Calu3 (cell line): Measurements from ENCODE around the gene SLFN14. TPM values are rescaled to one million over a fixed set of nuclear protein-coding genes. Genes with fewer than 3 reads are reported as not detected.
"Not testable (repeated sequence)": the region's sequence is repeated elsewhere in the genome, so short reads cannot be mapped to it uniquely, and the experiment has no call there.

ENCODE experiments used
- BruUV-seq: library from RNA; stranded (reverse); fragments of 400-500 nt; replicated peaks from 2 replicates; lab custom pipeline; 2021; lab: Mats Ljungman, UMichigan
- CTCF ChIA-PET: fragments of 300-600 bp; sonication (Branson Sonifier 250); formaldehyde crosslinking; loops from one replicate; lab custom pipeline; 2022; ENCODE audit warnings: antibody characterized with exemption; lab: Charles Lee
- DNase-seq: peaks from one replicate; pipeline ENCODE4 v3.0.0; 2022
- H3K27ac Mint-ChIP-seq: one replicate; pipeline ENCODE4 v1.8.0; 2022; ENCODE audit warnings: mixed read lengths; ENCODE audit not compliant: unreplicated experiment
- H3K27me3 Mint-ChIP-seq: one replicate; pipeline ENCODE4 v1.8.0; 2022; ENCODE audit warnings: mixed read lengths; ENCODE audit not compliant: unreplicated experiment
- H3K36me3 Mint-ChIP-seq: one replicate; pipeline ENCODE4 v1.8.0; 2022; ENCODE audit warnings: mild to moderate bottlenecking, moderate library complexity, mixed read lengths; ENCODE audit not compliant: insufficient read depth, unreplicated experiment
- H3K4me1 Mint-ChIP-seq: one replicate; pipeline ENCODE4 v1.8.0; 2022; ENCODE audit warnings: mild to moderate bottlenecking, low read depth, mixed read lengths; ENCODE audit not compliant: unreplicated experiment
- H3K4me3 Mint-ChIP-seq: one replicate; pipeline ENCODE4 v1.8.0; 2022; ENCODE audit warnings: mild to moderate bottlenecking, low read depth, moderate library complexity, mixed read lengths; ENCODE audit not compliant: unreplicated experiment
- H3K9me3 Mint-ChIP-seq: one replicate; pipeline ENCODE4 v1.8.0; 2022; ENCODE audit warnings: low read depth, mixed read lengths; ENCODE audit not compliant: unreplicated experiment
- intact Hi-C: fragments of 100-400 bp; cut with micrococcal nuclease; formaldehyde crosslinking; loops from one replicate; pipeline ENCODE4 v1.10.0; 2022; ENCODE audit not compliant: unreplicated experiment
- total RNA-seq: library from RNA; stranded (reverse); gene quantifications from 2 replicates; pipeline ENCODE4 v1.2.3, GENCODE V29; 2022
- TF ChIP-seq, protein P1 (sequence below): fragments of 200-600 bp; IDR thresholded peaks from one replicate; pipeline ENCODE4 v1.8.0; 2022; ENCODE audit warnings: antibody characterized with exemption; ENCODE audit not compliant: unreplicated experiment

Gene SLFN14
- total RNA-seq, 1 experiment from 2014 or later: not detected

DNA sequence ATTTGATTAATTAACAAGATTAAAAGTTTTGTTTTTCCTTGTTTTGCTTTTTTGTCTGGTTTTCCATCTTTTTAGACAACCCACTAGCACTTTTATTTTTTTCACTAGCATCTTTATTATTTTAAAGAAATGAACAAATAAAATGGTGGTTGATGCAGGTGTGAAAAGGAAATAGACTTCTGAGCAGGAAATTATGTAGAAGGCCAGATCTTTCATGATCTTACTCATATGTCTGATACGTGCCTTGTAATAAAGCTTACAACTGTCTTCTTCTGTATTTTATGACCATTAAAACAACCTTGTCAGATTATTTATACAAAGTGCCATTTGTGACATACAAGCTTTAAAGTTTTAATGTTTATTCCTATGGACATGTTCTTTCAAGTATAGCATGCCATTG, 29.5 kb downstream of the SLFN14 start:
- no peaks in the 10 kb centered on the region for H3K4me1 Mint-ChIP-seq
- intact Hi-C loops: loop anchor here (5.0 kb wide), 3 partner anchors 84 to 289 kb away; partner anchors contain the start of genes SLFN11, SLFN13 and SLFN5
- no peaks in the 10 kb centered on the region for H3K36me3 Mint-ChIP-seq
- TF ChIP-seq, protein P1, sequence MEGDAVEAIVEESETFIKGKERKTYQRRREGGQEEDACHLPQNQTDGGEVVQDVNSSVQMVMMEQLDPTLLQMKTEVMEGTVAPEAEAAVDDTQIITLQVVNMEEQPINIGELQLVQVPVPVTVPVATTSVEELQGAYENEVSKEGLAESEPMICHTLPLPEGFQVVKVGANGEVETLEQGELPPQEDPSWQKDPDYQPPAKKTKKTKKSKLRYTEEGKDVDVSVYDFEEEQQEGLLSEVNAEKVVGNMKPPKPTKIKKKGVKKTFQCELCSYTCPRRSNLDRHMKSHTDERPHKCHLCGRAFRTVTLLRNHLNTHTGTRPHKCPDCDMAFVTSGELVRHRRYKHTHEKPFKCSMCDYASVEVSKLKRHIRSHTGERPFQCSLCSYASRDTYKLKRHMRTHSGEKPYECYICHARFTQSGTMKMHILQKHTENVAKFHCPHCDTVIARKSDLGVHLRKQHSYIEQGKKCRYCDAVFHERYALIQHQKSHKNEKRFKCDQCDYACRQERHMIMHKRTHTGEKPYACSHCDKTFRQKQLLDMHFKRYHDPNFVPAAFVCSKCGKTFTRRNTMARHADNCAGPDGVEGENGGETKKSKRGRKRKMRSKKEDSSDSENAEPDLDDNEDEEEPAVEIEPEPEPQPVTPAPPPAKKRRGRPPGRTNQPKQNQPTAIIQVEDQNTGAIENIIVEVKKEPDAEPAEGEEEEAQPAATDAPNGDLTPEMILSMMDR: no peak
- H3K4me3 Mint-ChIP-seq: no peak overlapping the region
- CTCF ChIA-PET: no interaction called here
- BruUV-seq: no TSS peak
- H3K27ac Mint-ChIP-seq: no peak overlapping the region
- peaks cover 21% of the 10 kb centered on the region for H3K27me3 Mint-ChIP-seq
- DNase-seq: no peak
- H3K9me3 Mint-ChIP-seq: no peaks in the 10 kb centered on the region

DNA sequence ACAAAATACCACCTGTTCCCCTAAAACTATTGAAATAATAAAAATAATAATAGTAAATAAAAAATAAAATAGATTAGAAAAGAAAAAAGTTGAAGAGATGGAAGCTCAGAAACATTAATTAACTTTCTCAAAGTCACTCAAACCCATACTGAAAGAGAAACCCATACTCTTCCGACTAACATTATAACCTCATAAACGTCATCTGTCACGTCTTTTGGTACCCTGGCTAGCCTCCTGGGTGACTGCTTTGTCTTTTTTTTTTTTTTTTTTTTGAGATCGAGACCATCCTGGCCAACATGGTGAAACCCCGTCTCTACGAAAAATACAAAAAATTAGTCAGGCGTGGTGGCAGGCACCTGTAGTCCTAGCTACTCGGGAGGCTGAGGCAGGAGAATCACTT, 30.8 kb downstream of the SLFN14 start:
- Mint-ChIP-seq H3K36me3 (no peaks in the 10 kb centered on the region), H3K27ac (no peak overlapping the region), H3K4me1 (no peaks in the 10 kb centered on the region), H3K9me3 (peaks cover under 1% of the 10 kb centered on the region), H3K4me3 (no peak overlapping the region), H3K27me3 (peaks cover 34% of the 10 kb centered on the region)
- CTCF ChIA-PET: no interaction called here
- intact Hi-C loops: loop anchor here (5.0 kb wide), 3 partner anchors 83 to 288 kb away; partner anchors contain the start of genes SLFN11, SLFN13 and SLFN5
- no peak for DNase-seq
- no TSS peak for BruUV-seq
- TF ChIP-seq, protein P1: no peak

DNA sequence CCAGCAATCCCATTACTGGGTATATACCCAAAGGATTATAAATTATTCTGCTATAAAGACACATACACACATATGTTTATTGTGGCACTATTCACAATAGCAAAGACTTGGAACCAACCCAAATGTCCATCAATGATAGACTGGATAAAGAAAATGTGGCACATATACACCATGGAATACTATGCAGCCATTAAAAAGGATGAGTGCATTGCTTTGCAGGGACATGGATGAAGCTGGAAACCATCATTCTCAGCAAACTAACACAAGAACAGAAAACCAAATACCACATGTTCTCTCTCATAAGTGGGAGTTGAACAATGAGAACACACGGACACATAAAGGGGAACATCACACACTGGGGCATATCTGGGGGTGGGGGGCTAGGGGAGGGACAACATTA, 31.3 kb downstream of the SLFN14 start:
- H3K27ac Mint-ChIP-seq, H3K4me3 Mint-ChIP-seq, H3K4me1 Mint-ChIP-seq, BruUV-seq, intact Hi-C loops, DNase-seq, CTCF ChIA-PET, H3K36me3 Mint-ChIP-seq, H3K9me3 Mint-ChIP-seq: not testable (repeated sequence)
- H3K27me3 Mint-ChIP-seq: peaks cover 39% of the 10 kb centered on the region

DNA sequence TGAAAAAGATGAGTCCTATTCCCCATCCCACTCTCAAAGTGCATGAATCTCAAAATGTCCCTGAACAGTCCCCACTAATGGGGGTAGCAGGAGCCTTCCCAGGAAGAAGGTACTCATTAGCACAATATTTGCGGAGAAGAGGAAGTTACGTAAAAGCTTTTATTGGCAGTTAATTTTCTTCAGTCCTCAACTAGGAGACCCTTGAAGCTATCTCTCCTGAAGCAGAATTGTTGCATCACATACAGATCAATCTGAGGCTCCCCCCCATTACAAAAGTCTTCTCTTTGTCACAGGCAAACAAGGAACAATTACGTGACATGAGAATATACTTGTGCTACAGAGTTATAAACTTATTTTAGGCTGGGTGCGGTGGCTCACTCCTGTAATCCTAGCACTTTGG, 37.3 kb downstream of the SLFN14 start:
- Mint-ChIP-seq H3K36me3 (no peaks in the 10 kb centered on the region), H3K27me3 (peaks cover 54% of the 10 kb centered on the region), H3K9me3 (peaks cover 2% of the 10 kb centered on the region), H3K4me1 (peaks cover 26% of the 10 kb centered on the region), H3K27ac (no peak overlapping the region), H3K4me3 (no peak overlapping the region)
- intact Hi-C loops: no loop called here
- TF ChIP-seq, protein P1: no peak
- no TSS peak for BruUV-seq
- CTCF ChIA-PET: no interaction called here
- DNase-seq: no peak

DNA sequence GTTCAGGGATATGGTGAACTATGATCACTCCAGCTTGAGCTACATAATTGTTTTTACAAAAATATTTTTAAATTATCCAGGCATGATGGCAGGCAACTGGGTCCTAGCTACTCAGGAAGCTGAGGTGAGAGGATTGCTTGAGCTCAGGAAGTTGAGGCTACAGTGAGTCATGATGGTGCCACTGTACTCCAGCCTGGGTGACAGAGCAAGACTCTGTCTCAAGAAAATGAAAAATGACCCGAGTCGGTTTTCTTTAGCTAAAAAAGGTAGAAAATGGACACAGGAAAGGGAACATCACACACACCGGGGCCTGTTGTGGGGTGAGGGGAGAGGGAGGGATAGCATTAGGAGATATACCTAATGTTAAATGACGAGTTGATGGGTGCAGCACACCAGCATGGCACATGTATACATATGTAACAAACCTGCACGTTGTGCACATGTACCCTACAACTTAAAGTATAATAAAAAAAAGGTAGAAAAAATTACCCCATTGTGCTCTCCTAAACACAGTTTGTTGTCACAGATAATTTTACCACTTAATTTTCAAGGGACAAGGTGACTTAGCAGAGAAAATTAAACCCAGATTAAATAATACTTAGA, 38.9 kb downstream of the SLFN14 start:
- Mint-ChIP-seq H3K4me1 (peaks cover 26% of the 10 kb centered on the region), H3K27me3 (peaks cover 54% of the 10 kb centered on the region)
- peak; percentile 24 for DNase-seq
- intact Hi-C loops, H3K4me3 Mint-ChIP-seq, H3K9me3 Mint-ChIP-seq, BruUV-seq, H3K27ac Mint-ChIP-seq, H3K36me3 Mint-ChIP-seq: not testable (repeated sequence)
- CTCF ChIA-PET: interaction anchor here (0.8 kb wide), 1 partner anchor 21 kb away, joined by 3 read pairs; no protein-coding TSS in a partner anchor
